ENCODE results near the gene C1orf198.

C1orf198 gene

GRCh38 chr1:230797376-230797920, 70.9 kb downstream of the C1orf198 start:
- Histone ChIP-seq H4K20me1 (ENCODE audit: control insufficient read depth, insufficient read depth, low read depth, low read length) (no peaks in the 10 kb centered on the region), H3K27me3 (ENCODE audit: control insufficient read depth, low read length) (no peaks in the 10 kb centered on the region)

GRCh38 chr1:230796626-230797025, 71.7 kb downstream of the C1orf198 start:
- H3K9me2 ChIP-seq (replicated peaks; ENCODE audit: control insufficient read depth, low read length), result no peaks in the 10 kb centered on the region
- TF ChIP-seq CTCF (IDR thresholded peaks at IDR 0.05; ENCODE audit: low read depth, low read length, poor library complexity, severe bottlenecking) (no peak), EZH2phosphoT487 (IDR thresholded peaks at IDR 0.05; ENCODE audit: borderline replicate concordance, low read length) (no peak)
- no peaks in the 10 kb centered on the region for H3K27me3 ChIP-seq (ENCODE audit: control insufficient read depth, low read length)

More at GRCh38 chr1:230797376-230797920, 70.9 kb downstream of the C1orf198 start:
- no peak for TF ChIP-seq EZH2phosphoT487 (IDR thresholded peaks at IDR 0.05; ENCODE audit: borderline replicate concordance, low read length)
- TF ChIP-seq CTCF (IDR thresholded peaks at IDR 0.05; ENCODE audit: low read depth, low read length, poor library complexity, severe bottlenecking), result no peak
- no peaks in the 10 kb centered on the region for H3K9me2 ChIP-seq (replicated peaks; ENCODE audit: control insufficient read depth, low read length)
- H3K36me3 ChIP-seq (ENCODE audit: control insufficient read depth, low read length), result no peaks in the 10 kb centered on the region
- H3K79me2 ChIP-seq (ENCODE audit: control insufficient read depth, low read length), result no peaks in the 10 kb centered on the region
- H3K4me1 ChIP-seq (ENCODE audit: control insufficient read depth, low read length), result no peaks in the 10 kb centered on the region
- H3F3A ChIP-seq (ENCODE audit: control insufficient read depth, insufficient read depth), result no peaks in the 10 kb centered on the region
- H3K9me3 ChIP-seq (ENCODE audit: control insufficient read depth, insufficient read depth, low read length), result no peaks in the 10 kb centered on the region
- no peak overlapping the region for H3K27ac ChIP-seq (ENCODE audit: low read depth, low read length)
- H3K4me3 ChIP-seq (ENCODE audit: low read length), result no peak overlapping the region
- no peak overlapping the region for H3K4me2 ChIP-seq (ENCODE audit: low read length)

GRCh38 chr1:230794871-230795605, 73.3 kb downstream of the C1orf198 start:
- H3K36me3 ChIP-seq (ENCODE audit: control insufficient read depth, low read length), result no peaks in the 10 kb centered on the region
- H3K27ac ChIP-seq (ENCODE audit: low read depth, low read length), result no peak overlapping the region
- no peaks in the 10 kb centered on the region for H3K4me1 ChIP-seq (ENCODE audit: control insufficient read depth, low read length)
- H3K27me3 ChIP-seq (ENCODE audit: control insufficient read depth, low read length), result no peaks in the 10 kb centered on the region
- no peaks in the 10 kb centered on the region for H3K9me2 ChIP-seq (replicated peaks; ENCODE audit: control insufficient read depth, low read length)
- H3K9me3 ChIP-seq (ENCODE audit: control insufficient read depth, insufficient read depth, low read length), result no peaks in the 10 kb centered on the region
- no peaks in the 10 kb centered on the region for H3K79me2 ChIP-seq (ENCODE audit: control insufficient read depth, low read length)
- H4K20me1 ChIP-seq (ENCODE audit: control insufficient read depth, insufficient read depth, low read depth, low read length), result no peaks in the 10 kb centered on the region
- no peak overlapping the region for H3K4me2 ChIP-seq (ENCODE audit: low read length)
- TF ChIP-seq EZH2phosphoT487 (IDR thresholded peaks at IDR 0.05; ENCODE audit: borderline replicate concordance, low read length), result no peak
- TF ChIP-seq CTCF (IDR thresholded peaks at IDR 0.05; ENCODE audit: low read depth, low read length, poor library complexity, severe bottlenecking), result no peak
- no peak overlapping the region for H3K4me3 ChIP-seq (ENCODE audit: low read length)
- no peaks in the 10 kb centered on the region for H3F3A ChIP-seq (ENCODE audit: control insufficient read depth, insufficient read depth)

More at GRCh38 chr1:230796626-230797025, 71.7 kb downstream of the C1orf198 start:
- Histone ChIP-seq H3K4me1 (ENCODE audit: control insufficient read depth, low read length) (no peaks in the 10 kb centered on the region), H3K79me2 (ENCODE audit: control insufficient read depth, low read length) (no peaks in the 10 kb centered on the region), H3K4me2 (ENCODE audit: low read length) (no peak overlapping the region), H3K4me3 (ENCODE audit: low read length) (no peak overlapping the region), H3F3A (ENCODE audit: control insufficient read depth, insufficient read depth) (no peaks in the 10 kb centered on the region), H3K9me3 (ENCODE audit: control insufficient read depth, insufficient read depth, low read length) (no peaks in the 10 kb centered on the region), H3K27ac (ENCODE audit: low read depth, low read length) (no peak overlapping the region), H3K36me3 (ENCODE audit: control insufficient read depth, low read length) (no peaks in the 10 kb centered on the region), H4K20me1 (ENCODE audit: control insufficient read depth, insufficient read depth, low read depth, low read length) (no peaks in the 10 kb centered on the region)
